HG02840 (cell line): ENCODE measurements around the gene AUTS2.

ENCODE experiments used
- ATAC-seq: cut with Tn5 transposase; IDR thresholded peaks from one replicate; pipeline ENCODE4 v1.9.1; 2021; ENCODE audit warnings: mild to moderate bottlenecking, moderate library complexity, moderate number of reproducible peaks; ENCODE audit not compliant: unreplicated experiment, low FRiP score

Gene AUTS2

GRCh38 chr7:69803699-69804516 lies 205.6 kb downstream of the AUTS2 start:
- ATAC-seq = peak; percentile 96

DNA sequence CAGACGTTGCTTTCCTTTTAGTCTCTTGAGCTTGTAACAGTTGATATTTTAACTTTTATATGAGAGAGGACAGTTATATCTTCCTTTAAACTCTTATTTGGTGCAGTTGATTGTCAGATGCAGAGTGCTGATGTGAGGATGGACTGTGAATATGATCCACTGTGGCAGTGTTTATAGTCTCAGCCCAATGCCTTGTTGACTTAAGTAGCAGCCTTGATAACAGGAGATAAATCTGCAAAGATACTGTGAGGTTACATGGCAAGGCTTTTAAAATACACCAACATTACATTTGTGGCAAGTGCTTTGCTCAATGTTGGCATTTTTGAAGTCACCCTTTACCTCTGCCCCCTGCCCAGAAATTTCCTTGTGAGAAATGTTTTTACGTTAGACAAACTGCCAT lies 206.7 kb downstream of the AUTS2 start:
- ATAC-seq = no peak

- no peak for ATAC-seq
Observed at GRCh38 chr7:69808391-69808790, 210.1 kb downstream of the AUTS2 start.

GRCh38 chr7:69811476-69812308 lies 213.4 kb downstream of the AUTS2 start:
- no peak for ATAC-seq

DNA sequence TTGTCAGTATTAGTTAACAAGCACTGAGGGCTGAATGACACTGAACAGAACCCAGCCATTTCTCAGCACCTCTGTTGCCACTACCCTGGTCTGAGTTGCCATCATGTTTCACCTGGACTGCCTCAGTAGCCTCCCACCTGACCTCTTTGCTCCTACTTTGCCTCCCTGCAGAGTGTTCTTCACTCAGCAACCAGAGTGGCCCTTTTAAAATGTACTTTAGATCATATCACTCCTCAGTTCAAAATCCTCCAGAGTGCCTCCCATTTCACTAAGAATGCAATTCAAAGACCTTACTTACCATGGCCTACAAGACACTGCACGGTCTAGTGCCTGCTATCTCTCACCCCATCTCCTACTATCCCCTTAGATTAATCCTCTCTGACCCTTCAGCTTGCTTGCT lies 214.5 kb downstream of the AUTS2 start:
- no peak for ATAC-seq

DNA sequence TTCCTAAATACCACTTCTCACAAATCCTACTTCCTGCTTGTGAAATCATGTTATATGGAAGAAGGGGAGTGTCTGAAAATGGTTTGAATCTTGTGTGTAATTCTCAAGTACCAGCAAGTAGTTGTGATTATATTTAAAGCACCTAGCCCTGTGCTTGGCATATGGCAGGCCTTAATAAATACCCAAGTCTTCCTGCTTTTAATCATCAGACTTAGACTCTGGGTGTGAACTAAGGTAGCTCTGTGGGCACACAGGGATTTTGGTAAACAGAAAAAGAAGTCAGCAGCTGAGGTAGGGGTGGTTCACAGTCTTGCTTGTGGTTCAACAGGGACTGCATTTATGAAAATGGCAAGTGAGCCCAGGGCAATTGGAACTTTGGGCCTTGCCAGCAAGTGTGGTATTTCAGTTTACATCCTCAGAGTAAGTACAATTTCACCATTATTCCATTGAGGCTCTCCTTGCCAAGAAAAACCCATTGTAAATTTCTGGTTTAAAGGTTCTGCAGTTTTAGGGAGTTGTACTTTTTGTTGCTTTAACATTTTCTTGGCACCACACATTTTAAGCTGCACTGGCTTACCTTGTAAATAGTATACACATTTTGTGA lies 215.5 kb downstream of the AUTS2 start:
- no peak for ATAC-seq

DNA sequence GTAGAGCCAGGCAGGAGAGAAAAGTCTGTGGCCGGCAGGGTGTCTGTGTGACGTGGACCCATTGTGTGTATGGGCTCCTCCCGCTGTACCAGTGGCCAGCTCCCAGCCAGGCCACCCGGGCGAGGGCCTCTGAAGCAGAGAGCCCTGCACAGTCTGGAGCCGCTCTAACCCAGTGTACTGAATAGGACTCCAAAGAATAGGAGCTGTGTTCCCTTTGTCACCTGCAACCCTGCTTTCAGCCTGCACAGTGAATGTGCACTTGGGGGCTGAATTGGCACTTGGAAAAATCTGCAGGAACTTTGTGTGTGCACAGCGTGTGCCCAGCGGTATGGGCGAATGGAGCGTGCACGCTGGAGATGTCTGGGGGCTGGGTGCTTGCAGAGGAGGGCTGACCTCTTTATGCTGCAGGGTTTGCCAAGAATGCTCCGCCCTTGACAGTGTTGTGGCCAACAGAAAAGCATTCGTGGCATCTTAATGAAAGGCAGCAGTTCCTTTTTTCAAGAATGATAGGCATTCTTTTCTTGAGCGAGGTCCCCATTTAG lies 216.2 kb downstream of the AUTS2 start:
- no peak for ATAC-seq

DNA sequence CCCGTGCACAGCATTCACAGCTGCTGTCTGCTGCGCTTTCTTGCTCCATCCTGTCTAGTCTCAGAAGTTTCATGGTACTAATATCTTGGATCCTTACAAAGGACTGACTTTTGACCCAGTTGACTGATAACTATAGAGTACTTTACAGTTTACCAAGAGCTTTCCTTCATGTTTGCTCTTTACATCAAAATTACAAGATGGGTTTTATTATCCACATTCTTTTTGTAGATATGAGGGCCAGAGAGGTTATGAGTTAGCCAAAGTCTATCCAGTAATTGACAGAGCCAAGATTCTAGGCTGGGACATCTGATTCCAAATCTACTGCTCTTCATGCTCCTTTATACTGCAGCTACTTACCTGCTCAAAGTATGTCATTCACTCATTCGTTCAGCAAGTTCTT lies 218.2 kb downstream of the AUTS2 start:
- ATAC-seq = no peak

- no peak for ATAC-seq
Observed at GRCh38 chr7:69817121-69817520, 218.8 kb downstream of the AUTS2 start.

GRCh38 chr7:69817841-69818635 lies 219.8 kb downstream of the AUTS2 start:
- ATAC-seq = no peak

- no peak for ATAC-seq
Observed at GRCh38 chr7:69818636-69819332, 220.5 kb downstream of the AUTS2 start.

DNA sequence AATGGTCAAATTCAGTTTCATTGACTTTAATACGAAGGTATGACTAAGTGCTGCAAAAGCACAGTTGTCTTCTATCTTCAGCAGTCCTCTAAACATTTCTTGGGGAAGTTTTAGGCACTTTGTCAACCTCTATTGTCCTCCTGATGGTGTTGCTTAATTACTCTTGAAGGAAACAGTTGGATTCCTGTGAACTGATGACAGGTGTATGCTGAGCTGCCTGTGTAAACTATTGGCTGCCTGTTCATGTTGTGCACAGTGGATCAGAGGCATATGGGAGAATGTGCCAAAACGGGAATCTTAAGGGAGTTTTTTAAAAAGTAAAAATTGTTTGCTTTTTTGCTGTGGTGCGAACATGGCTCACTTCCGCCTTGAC lies 221.0 kb downstream of the AUTS2 start:
- ATAC-seq = no peak

GRCh38 chr7:69820479-69821192 lies 222.4 kb downstream of the AUTS2 start:
- no peak for ATAC-seq

DNA sequence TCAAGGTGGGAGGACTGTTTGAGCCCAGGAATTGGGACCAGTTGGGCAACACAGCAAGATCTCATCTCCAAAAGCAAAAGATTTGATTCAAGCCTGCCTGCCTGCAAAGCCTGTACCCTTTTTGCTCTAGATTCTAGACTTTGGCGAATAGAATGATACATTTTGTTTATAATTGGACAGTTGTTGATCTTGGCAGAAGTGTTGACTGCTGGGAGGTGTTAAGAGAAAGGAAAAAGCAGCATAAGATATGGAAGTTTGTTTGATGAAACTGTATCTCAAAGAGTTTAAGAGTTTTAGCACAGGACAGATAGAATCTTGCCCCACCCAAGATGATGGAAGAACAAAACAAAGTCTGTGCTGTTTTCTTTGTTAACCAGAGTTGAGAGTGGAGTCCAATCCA lies 224.1 kb downstream of the AUTS2 start:
- ATAC-seq = no peak

GRCh38 chr7:69823151-69823744 lies 225.0 kb downstream of the AUTS2 start:
- ATAC-seq = no peak

DNA sequence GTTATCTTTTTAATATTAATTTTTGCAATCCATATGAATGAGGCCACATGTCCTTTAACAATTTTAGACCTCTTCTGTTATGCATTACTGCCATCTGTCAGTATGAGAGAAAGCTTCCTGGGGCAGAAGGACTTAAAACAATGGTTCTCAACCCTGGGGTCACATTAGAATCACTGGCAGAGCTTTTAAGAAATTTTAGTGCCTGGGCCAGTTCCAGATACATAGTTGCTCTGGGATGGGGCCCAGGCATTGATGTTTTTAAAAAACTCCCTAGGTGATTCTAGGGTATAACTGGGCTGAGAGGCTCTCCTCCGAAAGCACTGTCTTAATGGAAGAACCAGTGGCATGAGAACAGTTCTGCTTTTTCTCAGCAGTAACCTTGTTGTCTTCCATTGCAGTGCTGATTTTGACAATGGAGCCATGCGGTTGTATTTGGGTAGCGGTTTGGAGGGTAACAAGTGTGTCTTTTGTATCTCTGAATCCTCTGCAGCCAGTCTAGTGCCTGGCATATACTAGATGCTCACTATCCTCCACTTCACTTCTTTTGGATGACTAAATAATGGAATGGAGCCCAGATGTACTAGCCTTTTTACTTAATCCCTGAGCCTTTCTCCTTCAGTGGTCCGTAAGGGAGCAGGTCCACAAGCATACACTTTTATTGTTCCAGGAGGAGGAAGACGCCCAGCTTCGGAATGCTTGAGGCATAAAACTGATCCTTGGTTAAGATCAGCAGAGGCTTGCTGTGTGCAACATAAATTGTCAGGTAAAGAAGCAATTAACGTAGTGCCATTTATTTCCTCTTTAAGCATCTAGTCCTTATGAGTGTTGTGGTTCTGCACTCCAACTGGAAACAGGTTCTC lies 227.1 kb downstream of the AUTS2 start:
- ATAC-seq = no peak

- ATAC-seq = no peak
Observed at GRCh38 chr7:69826283-69826682, 228.0 kb downstream of the AUTS2 start.

DNA sequence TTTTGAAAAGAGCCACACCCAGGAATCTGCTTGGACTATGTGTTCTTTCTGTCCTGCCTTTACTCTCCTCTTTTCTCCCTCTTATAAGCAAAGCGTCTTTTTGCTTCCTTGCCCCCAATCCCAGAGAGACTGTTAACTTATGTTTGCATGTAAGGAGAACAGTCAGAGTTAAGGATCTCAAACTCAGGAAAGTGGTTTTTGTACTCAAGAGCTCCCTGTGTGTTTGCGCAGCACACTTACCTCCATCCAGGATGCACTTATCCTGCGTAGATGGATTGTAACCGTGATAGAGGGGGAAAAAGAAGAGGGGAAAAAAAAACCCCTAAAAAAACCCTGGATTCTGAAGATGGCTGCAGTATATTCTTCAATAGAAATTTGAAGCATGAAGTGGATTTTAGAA lies 228.9 kb downstream of the AUTS2 start:
- ATAC-seq = no peak
